CMK (cell line): ENCODE measurements around the gene NOX4.
"Not testable (repeated sequence)": the region's sequence is repeated elsewhere in the genome, so short reads cannot be mapped to it uniquely, and the experiment has no call there.

Source experiments
- DNase-seq: peaks from one replicate; pipeline ENCODE4 v3.0.0-alpha.2; 2010; ENCODE audit warnings: low read depth

Gene NOX4

GRCh38 chr11:89303029-89303428 is 188.1 kb downstream of the NOX4 start:
- DNase-seq = not testable (repeated sequence)

GRCh38 chr11:89295023-89295422 is 196.2 kb downstream of the NOX4 start:
- DNase-seq = not testable (repeated sequence)

- no peak for DNase-seq
Observed at GRCh38 chr11:89293965-89294679, 197.1 kb downstream of the NOX4 start.

- DNase-seq = not testable (repeated sequence)
Observed at GRCh38 chr11:89288004-89288403, 203.2 kb downstream of the NOX4 start.

GRCh38 chr11:89286601-89287000 is 204.6 kb downstream of the NOX4 start:
- not testable (repeated sequence) for DNase-seq

GRCh38 chr11:89281032-89281677 is 210.0 kb downstream of the NOX4 start:
- DNase-seq = not testable (repeated sequence)

- no peak for DNase-seq
Observed at GRCh38 chr11:89279176-89279575, 212.0 kb downstream of the NOX4 start.

GRCh38 chr11:89275966-89276365 is 215.2 kb downstream of the NOX4 start:
- DNase-seq = no peak
